Caco-2 (cell line): ENCODE results near the gene KLHL14. TPM values are rescaled to one million over a fixed set of nuclear protein-coding genes. Genes with fewer than 3 reads are reported as not detected.

Experiments used
- BruUV-seq: library from RNA; stranded (reverse); fragments of 400-500 nt; replicated peaks from 2 replicates; lab custom pipeline; 2021; lab: Mats Ljungman, UMichigan
- CTCF ChIA-PET: fragments of 300-600 bp; sonication (Branson Sonifier 250); formaldehyde crosslinking; loops from one replicate; lab custom pipeline; 2022; ENCODE audit warnings: antibody characterized with exemption; lab: Charles Lee
- POLR2A ChIA-PET: fragments of 300-600 bp; sonication (Branson Sonifier 250); formaldehyde crosslinking; loops from one replicate; lab custom pipeline; 2022; ENCODE audit warnings: antibody characterized with exemption; lab: Charles Lee
- DNase-seq, 2 experiments: peaks; one replicate each; pipeline versions ENCODE4 v3.0.0 to v3.0.0-alpha.2; 2020 to 2022
- H3K27me3 ChIP-seq: replicated peaks from 2 replicates; pipeline ENCODE4 v1.6.0; 2011; ENCODE audit warnings: low read length; ENCODE audit not compliant: control insufficient read depth, insufficient read depth
- H3K36me3 ChIP-seq: 2 replicates; pipeline ENCODE4 v1.5.1; 2011; ENCODE audit warnings: low read length; ENCODE audit not compliant: control insufficient read depth, insufficient read depth
- H3K4me1 ChIP-seq: fragments of 250-450 bp; sonication (Bioruptor Pico); 2 replicates; pipeline ENCODE4 v1.5.1; 2020; ENCODE audit warnings: mild to moderate bottlenecking
- H3K4me3 ChIP-seq: 2 replicates; pipeline ENCODE4 v1.5.1; 2011; ENCODE audit warnings: low read depth, mild to moderate bottlenecking, control low read depth, low read length
- H3K9me3 ChIP-seq: fragments of 250-450 bp; sonication (Bioruptor Pico); 2 replicates; pipeline ENCODE4 v1.5.1; 2020; ENCODE audit warnings: mild to moderate bottlenecking, moderate library complexity
- H3K27ac Mint-ChIP-seq: one replicate; pipeline ENCODE4 v1.8.0; 2022; ENCODE audit warnings: mixed read lengths; ENCODE audit not compliant: unreplicated experiment
- H3K27me3 Mint-ChIP-seq: one replicate; pipeline ENCODE4 v1.8.0; 2022; ENCODE audit warnings: mixed read lengths; ENCODE audit not compliant: insufficient read depth, unreplicated experiment
- H3K36me3 Mint-ChIP-seq: one replicate; pipeline ENCODE4 v1.8.0; 2022; ENCODE audit warnings: mild to moderate bottlenecking, mixed read lengths; ENCODE audit not compliant: insufficient read depth, unreplicated experiment
- H3K4me1 Mint-ChIP-seq: one replicate; pipeline ENCODE4 v1.8.0; 2022; ENCODE audit warnings: low read depth, mixed read lengths; ENCODE audit not compliant: unreplicated experiment
- H3K4me3 Mint-ChIP-seq: one replicate; pipeline ENCODE4 v1.8.0; 2022; ENCODE audit warnings: mild to moderate bottlenecking, moderate library complexity, mixed read lengths; ENCODE audit not compliant: unreplicated experiment
- H3K9me3 Mint-ChIP-seq: one replicate; pipeline ENCODE4 v1.8.0; 2022; ENCODE audit warnings: mixed read lengths; ENCODE audit not compliant: unreplicated experiment
- CTCF ChIP-seq, 2 experiments: fragments of 200-600 bp in 1 of 2; IDR thresholded peaks; 1 replicate in 1 of 2; 2 replicates in 1 of 2; pipeline versions ENCODE4 v1.5.1 to v1.8.0; 2011 to 2022; ENCODE audit warnings: antibody characterized with exemption in 1 of 2, control low read depth in 1 of 2, inconsistent platforms in 1 of 2, low read depth in 1 of 2, low read length in 1 of 2, mild to moderate bottlenecking in 1 of 2, moderate library complexity in 1 of 2; ENCODE audit not compliant: insufficient read depth in 1 of 2, severe bottlenecking in 1 of 2, unreplicated experiment in 1 of 2
- intact Hi-C: fragments of 100-400 bp; cut with micrococcal nuclease; formaldehyde crosslinking; loops from one replicate; pipeline ENCODE4 v1.10.0; 2022; ENCODE audit not compliant: unreplicated experiment
- total RNA-seq: library from RNA; stranded (reverse); gene quantifications from 2 replicates; pipeline ENCODE4 v1.2.3, GENCODE V29; 2022

KLHL14 gene
- total RNA-seq, 1 experiment from 2014 or later: not detected

GRCh38 chr18:32742579-32742978 lies 30.2 kb downstream of the KLHL14 start:
- no peaks in the 10 kb centered on the region for H3K36me3 Mint-ChIP-seq
- H3K4me3 Mint-ChIP-seq: no peak overlapping the region
- BruUV-seq: no TSS peak
- no peaks in the 10 kb centered on the region for H3K36me3 ChIP-seq
- no peaks in the 10 kb centered on the region for H3K9me3 Mint-ChIP-seq
- peaks cover 12% of the 10 kb centered on the region for H3K27me3 Mint-ChIP-seq
- no peak overlapping the region for H3K4me3 ChIP-seq
- intact Hi-C loops: no loop called here
- DNase-seq: no peak
- H3K27me3 ChIP-seq: no peaks in the 10 kb centered on the region
- no peak overlapping the region for H3K27ac Mint-ChIP-seq
- TF ChIP-seq CTCF (IDR thresholded peaks at IDR 0.05; ENCODE audit: insufficient read depth in 1 of 2, low read depth in 1 of 2, low read length in 1 of 2, severe bottlenecking in 1 of 2, unreplicated experiment in 1 of 2): no peak
- ChIA-PET CTCF (no interaction called here), POLR2A (no interaction called here)
- H3K4me1 Mint-ChIP-seq: no peaks in the 10 kb centered on the region
- H3K4me1 ChIP-seq: no peaks in the 10 kb centered on the region
- no peaks in the 10 kb centered on the region for H3K9me3 ChIP-seq

- CTCF ChIA-PET: no interaction called here
These were observed 37.0 kb downstream of the KLHL14 start for GRCh38 chr18:32735781-32736180.

GRCh38 chr18:32734442-32734841 lies 38.4 kb downstream of the KLHL14 start:
- Histone ChIP-seq H3K27me3 (no peaks in the 10 kb centered on the region), H3K36me3 (no peaks in the 10 kb centered on the region), H3K9me3 (no peaks in the 10 kb centered on the region), H3K4me3 (no peak overlapping the region), H3K4me1 (no peaks in the 10 kb centered on the region)
- DNase-seq: no peak
- H3K9me3 Mint-ChIP-seq: no peaks in the 10 kb centered on the region
- peaks cover 3% of the 10 kb centered on the region for H3K27me3 Mint-ChIP-seq
- no peaks in the 10 kb centered on the region for H3K4me1 Mint-ChIP-seq
- intact Hi-C loops: no loop called here
- no peak for TF ChIP-seq CTCF (IDR thresholded peaks at IDR 0.05; ENCODE audit: insufficient read depth in 1 of 2, low read depth in 1 of 2, low read length in 1 of 2, severe bottlenecking in 1 of 2, unreplicated experiment in 1 of 2)
- ChIA-PET CTCF (no interaction called here), POLR2A (no interaction called here)
- H3K36me3 Mint-ChIP-seq: no peaks in the 10 kb centered on the region
- H3K27ac Mint-ChIP-seq: no peak overlapping the region
- H3K4me3 Mint-ChIP-seq: no peak overlapping the region
- BruUV-seq: no TSS peak

More at GRCh38 chr18:32735781-32736180, 37.0 kb downstream of the KLHL14 start:
- H3K4me3 ChIP-seq: no peak overlapping the region
- POLR2A ChIA-PET: no interaction called here
- no peaks in the 10 kb centered on the region for H3K36me3 ChIP-seq
- peaks cover 7% of the 10 kb centered on the region for H3K27me3 Mint-ChIP-seq
- no peaks in the 10 kb centered on the region for H3K36me3 Mint-ChIP-seq
- BruUV-seq: no TSS peak
- no peak for DNase-seq
- H3K4me1 Mint-ChIP-seq: no peaks in the 10 kb centered on the region
- no peaks in the 10 kb centered on the region for H3K9me3 ChIP-seq
- no peaks in the 10 kb centered on the region for H3K27me3 ChIP-seq
- H3K4me3 Mint-ChIP-seq: no peak overlapping the region
- no peaks in the 10 kb centered on the region for H3K9me3 Mint-ChIP-seq
- intact Hi-C loops: no loop called here
- no peak for TF ChIP-seq CTCF (IDR thresholded peaks at IDR 0.05; ENCODE audit: insufficient read depth in 1 of 2, low read depth in 1 of 2, low read length in 1 of 2, severe bottlenecking in 1 of 2, unreplicated experiment in 1 of 2)
- no peaks in the 10 kb centered on the region for H3K4me1 ChIP-seq
- H3K27ac Mint-ChIP-seq: no peak overlapping the region
